Mucosa of stomach (tissue), 1 donor: ENCODE results near the gene USP15.
"Not testable (repeated sequence)": the region's sequence is repeated elsewhere in the genome, so short reads cannot be mapped to it uniquely, and the experiment has no call there.

ENCODE experiments used
- H3K27me3 ChIP-seq: one replicate; pipeline ENCODE4 v1.7.0; 2013; ENCODE audit warnings: mild to moderate bottlenecking, low read length; ENCODE audit not compliant: control insufficient read depth, insufficient read depth
- H3K36me3 ChIP-seq: one replicate; pipeline ENCODE4 v1.7.0; 2013; ENCODE audit warnings: low read length; ENCODE audit not compliant: control insufficient read depth, insufficient read depth
- H3K4me1 ChIP-seq: one replicate; pipeline ENCODE4 v1.7.0; 2013; ENCODE audit warnings: mild to moderate bottlenecking, low read length; ENCODE audit not compliant: control insufficient read depth, insufficient read depth
- H3K4me3 ChIP-seq: one replicate; pipeline ENCODE4 v1.7.0; 2013; ENCODE audit warnings: low read length
- H3K9ac ChIP-seq: one replicate; pipeline ENCODE4 v1.7.0; 2013; ENCODE audit warnings: mild to moderate bottlenecking, low read length, moderate library complexity
- H3K9me3 ChIP-seq: one replicate; pipeline ENCODE4 v1.7.0; 2013; ENCODE audit warnings: mild to moderate bottlenecking, low read length, moderate library complexity; ENCODE audit not compliant: control insufficient read depth
- donor health status: Pancreatic carcinoma.

Gene USP15

GRCh38 chr12:62365846-62366245, 105.6 kb downstream of the USP15 start:
- H3K4me3 ChIP-seq, H3K9ac ChIP-seq, H3K9me3 ChIP-seq, H3K27me3 ChIP-seq, H3K36me3 ChIP-seq, H3K4me1 ChIP-seq: not testable (repeated sequence)

GRCh38 chr12:62368430-62369223, 108.4 kb downstream of the USP15 start:
- H3K9ac ChIP-seq, H3K9me3 ChIP-seq, H3K36me3 ChIP-seq, H3K4me1 ChIP-seq, H3K27me3 ChIP-seq, H3K4me3 ChIP-seq: not testable (repeated sequence)

- Histone ChIP-seq H3K9me3 (no peaks in the 10 kb centered on the region), H3K4me1 (no peaks in the 10 kb centered on the region)
Observed at GRCh38 chr12:62370189-62370588, 110.0 kb downstream of the USP15 start.

GRCh38 chr12:62371661-62372060, 111.5 kb downstream of the USP15 start:
- no peaks in the 10 kb centered on the region for H3K4me1 ChIP-seq
- H3K9me3 ChIP-seq, result no peaks in the 10 kb centered on the region
- H3K27me3 ChIP-seq, result no peaks in the 10 kb centered on the region
- no peak overlapping the region for H3K4me3 ChIP-seq
- no peak overlapping the region for H3K9ac ChIP-seq
- no peaks in the 10 kb centered on the region for H3K36me3 ChIP-seq

More at GRCh38 chr12:62370189-62370588, 110.0 kb downstream of the USP15 start:
- no peak overlapping the region for H3K9ac ChIP-seq
- no peaks in the 10 kb centered on the region for H3K27me3 ChIP-seq
- H3K4me3 ChIP-seq, result no peak overlapping the region
- no peaks in the 10 kb centered on the region for H3K36me3 ChIP-seq

- no peaks in the 10 kb centered on the region for H3K36me3 ChIP-seq
- no peaks in the 10 kb centered on the region for H3K9me3 ChIP-seq
- no peaks in the 10 kb centered on the region for H3K27me3 ChIP-seq
- no peaks in the 10 kb centered on the region for H3K4me1 ChIP-seq
- H3K9ac ChIP-seq, result no peak overlapping the region
- H3K4me3 ChIP-seq, result no peak overlapping the region
Observed at GRCh38 chr12:62372134-62372533, 111.9 kb downstream of the USP15 start.

GRCh38 chr12:62372825-62373224, 112.6 kb downstream of the USP15 start:
- Histone ChIP-seq H3K9ac (no peak overlapping the region), H3K27me3 (no peaks in the 10 kb centered on the region), H3K9me3 (no peaks in the 10 kb centered on the region), H3K4me3 (no peak overlapping the region), H3K4me1 (no peaks in the 10 kb centered on the region), H3K36me3 (no peaks in the 10 kb centered on the region)

GRCh38 chr12:62375603-62376002, 115.4 kb downstream of the USP15 start:
- Histone ChIP-seq H3K4me3 (no peak overlapping the region), H3K4me1 (no peaks in the 10 kb centered on the region), H3K9me3 (no peaks in the 10 kb centered on the region), H3K36me3 (no peaks in the 10 kb centered on the region), H3K27me3 (no peaks in the 10 kb centered on the region), H3K9ac (no peak overlapping the region)

- no peak overlapping the region for H3K4me3 ChIP-seq
- H3K27me3 ChIP-seq, result no peaks in the 10 kb centered on the region
- no peaks in the 10 kb centered on the region for H3K9me3 ChIP-seq
- no peaks in the 10 kb centered on the region for H3K4me1 ChIP-seq
- no peaks in the 10 kb centered on the region for H3K36me3 ChIP-seq
- no peak overlapping the region for H3K9ac ChIP-seq
Observed at GRCh38 chr12:62379026-62379722, 119.0 kb downstream of the USP15 start.

- no peaks in the 10 kb centered on the region for H3K36me3 ChIP-seq
Observed at GRCh38 chr12:62379723-62380045, 119.5 kb downstream of the USP15 start.

GRCh38 chr12:62382526-62382925, 122.3 kb downstream of the USP15 start:
- H3K27me3 ChIP-seq, result no peaks in the 10 kb centered on the region
- H3K4me1 ChIP-seq, result no peaks in the 10 kb centered on the region
- no peaks in the 10 kb centered on the region for H3K9me3 ChIP-seq
- H3K4me3 ChIP-seq, result no peak overlapping the region
- no peaks in the 10 kb centered on the region for H3K36me3 ChIP-seq
- no peak overlapping the region for H3K9ac ChIP-seq

More at GRCh38 chr12:62379723-62380045, 119.5 kb downstream of the USP15 start:
- H3K9me3 ChIP-seq, result no peaks in the 10 kb centered on the region
- H3K27me3 ChIP-seq, result no peaks in the 10 kb centered on the region
- H3K4me3 ChIP-seq, result no peak overlapping the region
- no peak overlapping the region for H3K9ac ChIP-seq
- no peaks in the 10 kb centered on the region for H3K4me1 ChIP-seq

GRCh38 chr12:62396750-62397149, 136.5 kb downstream of the USP15 start:
- Histone ChIP-seq H3K4me1 (no peaks in the 10 kb centered on the region), H3K9me3 (no peaks in the 10 kb centered on the region), H3K9ac (no peak overlapping the region), H3K27me3 (no peaks in the 10 kb centered on the region), H3K4me3 (no peak overlapping the region), H3K36me3 (no peaks in the 10 kb centered on the region)

GRCh38 chr12:62400135-62400534, 139.9 kb downstream of the USP15 start:
- Histone ChIP-seq H3K9me3 (no peaks in the 10 kb centered on the region), H3K27me3 (no peaks in the 10 kb centered on the region), H3K4me1 (no peaks in the 10 kb centered on the region), H3K9ac (no peak overlapping the region), H3K4me3 (no peak overlapping the region), H3K36me3 (no peaks in the 10 kb centered on the region)
